ENCODE data around the gene NRAP.
"Not testable (repeated sequence)": the region's sequence is repeated elsewhere in the genome, so short reads cannot be mapped to it uniquely, and the experiment has no call there.

NRAP gene

GRCh38 chr10:113680190-113681111 is 16.6 kb upstream of the NRAP start:
- peak; percentile 18 for DNase-seq

GRCh38 chr10:113679463-113680189 is 15.8 kb upstream of the NRAP start, which contains the start of gene CASP7:
Gene CASP7, plus strand, starts transcription at chr10:113679912. Its CDS starts 17,582 bp downstream, at chr10:113697494.
- peak; percentile 58 for DNase-seq

- DNase-seq, result no peak
These were observed 2.9 kb upstream of the NRAP start for GRCh38 chr10:113666682-113667252.

GRCh38 chr10:113665806-113666354 is 2.0 kb upstream of the NRAP start:
- DNase-seq, result no peak

GRCh38 chr10:113665352-113665751 is 1.5 kb upstream of the NRAP start:
- no peak for DNase-seq

- DNase-seq, result no peak
These were observed 699 bp downstream of the NRAP start for GRCh38 chr10:113663142-113663541.

- DNase-seq, result no peak
These were observed 2.5 kb downstream of the NRAP start for GRCh38 chr10:113661332-113661731.

- no peak for DNase-seq
These were observed 6.3 kb downstream of the NRAP start for GRCh38 chr10:113657544-113657943.

- no peak for DNase-seq
These were observed 6.9 kb downstream of the NRAP start for GRCh38 chr10:113656896-113657295.

GRCh38 chr10:113652456-113652855 is 11.4 kb downstream of the NRAP start:
- DNase-seq, result not testable (repeated sequence)

- DNase-seq, result no peak
These were observed 11.9 kb downstream of the NRAP start for GRCh38 chr10:113651898-113652297.

- DNase-seq, result no peak
These were observed 12.8 kb downstream of the NRAP start for GRCh38 chr10:113651021-113651420.

- no peak for DNase-seq
These were observed 13.7 kb downstream of the NRAP start for GRCh38 chr10:113650172-113650571.

- DNase-seq, result no peak
These were observed 15.4 kb downstream of the NRAP start for GRCh38 chr10:113648478-113648877.

GRCh38 chr10:113647812-113648211 is 16.0 kb downstream of the NRAP start:
- no peak for DNase-seq

GRCh38 chr10:113646336-113647201 is 17.3 kb downstream of the NRAP start:
- DNase-seq, result no peak

GRCh38 chr10:113644185-113645120 is 19.4 kb downstream of the NRAP start:
- DNase-seq, result no peak

- no peak for DNase-seq
These were observed 20.7 kb downstream of the NRAP start for GRCh38 chr10:113643183-113643582.

GRCh38 chr10:113641702-113642101 is 22.1 kb downstream of the NRAP start:
- DNase-seq, result no peak

GRCh38 chr10:113639966-113640365 is 23.9 kb downstream of the NRAP start:
- no peak for DNase-seq
